GM21737 (cell line): Measurements from ENCODE around the gene ELL2.

Experiments used
- ATAC-seq: cut with Tn5 transposase; IDR thresholded peaks from one replicate; pipeline ENCODE4 v1.9.1; 2021; ENCODE audit warnings: mild to moderate bottlenecking, moderate library complexity; ENCODE audit not compliant: unreplicated experiment

The ELL2 gene

DNA sequence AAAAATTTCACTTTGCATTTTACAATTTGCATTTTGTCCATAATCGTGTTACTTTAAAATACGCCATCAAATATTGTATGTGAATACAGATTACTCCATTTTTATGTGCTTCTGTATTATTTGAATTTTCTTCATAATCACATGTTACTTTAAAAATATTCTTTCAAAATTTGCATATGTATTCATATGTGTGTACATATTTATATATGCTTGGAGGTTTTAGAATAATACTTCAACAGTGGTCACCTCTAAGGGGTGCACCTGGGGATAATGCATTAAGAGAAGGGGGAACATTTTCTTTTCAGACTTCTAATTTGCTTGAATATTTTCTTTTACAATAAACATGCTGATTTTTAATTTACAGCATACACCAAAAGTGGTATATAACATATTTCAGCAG, 21.9 kb upstream of the ELL2 start:
- ATAC-seq: no peak

DNA sequence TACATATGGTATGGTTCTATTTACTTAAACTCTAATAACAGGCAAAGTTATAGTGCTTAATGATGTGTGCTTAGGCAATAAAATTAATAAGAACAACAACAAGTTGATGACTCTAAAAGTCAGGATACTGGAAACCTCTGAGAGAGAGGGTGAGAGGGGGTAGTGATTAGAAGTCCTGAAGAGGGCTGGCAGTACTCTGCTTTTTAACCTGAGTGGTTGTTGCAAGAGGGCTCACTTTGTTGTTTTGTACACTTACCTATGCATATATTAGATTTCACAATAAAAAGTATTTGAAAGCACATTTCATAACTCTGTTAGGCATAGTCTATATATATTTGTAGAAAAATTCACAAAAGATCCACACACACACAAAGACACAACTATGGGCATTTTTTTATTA, 21.4 kb upstream of the ELL2 start:
- ATAC-seq: no peak

- ATAC-seq: no peak
These were observed 15.0 kb upstream of the ELL2 start for GRCh38 chr5:95976606-95977005.

GRCh38 chr5:95975703-95976102, 14.1 kb upstream of the ELL2 start:
- ATAC-seq: no peak

DNA sequence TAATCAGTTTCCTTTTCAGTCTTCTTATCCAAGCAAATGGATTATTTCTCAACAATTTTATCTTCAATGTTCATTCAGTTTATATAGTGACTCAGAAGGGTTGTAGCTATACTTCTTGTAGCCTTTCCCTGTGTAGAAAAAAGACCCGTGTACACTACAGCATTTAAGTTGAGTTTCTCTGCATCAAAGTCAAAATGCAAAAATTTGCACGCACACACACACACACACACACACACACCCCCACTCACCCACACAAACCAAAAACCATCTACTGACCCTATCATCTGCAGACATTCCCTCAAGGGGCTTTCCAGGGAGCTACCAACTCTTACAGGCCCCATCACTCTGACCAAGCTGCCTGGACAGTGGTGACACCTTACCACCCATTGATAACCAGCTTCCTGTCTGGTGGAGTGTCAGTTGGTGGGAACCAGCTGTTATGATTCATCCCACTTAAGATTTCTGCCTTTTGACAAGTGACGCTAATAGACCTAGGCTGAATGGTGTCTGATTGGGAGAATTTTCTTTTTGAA, 12.2 kb upstream of the ELL2 start:
- peak; percentile 72 for ATAC-seq

GRCh38 chr5:95972196-95972595, 10.5 kb upstream of the ELL2 start:
- no peak for ATAC-seq

- ATAC-seq: no peak
These were observed 8.7 kb upstream of the ELL2 start for GRCh38 chr5:95970359-95970704.

- no peak for ATAC-seq
These were observed 8.2 kb upstream of the ELL2 start for GRCh38 chr5:95969651-95970358.

GRCh38 chr5:95969055-95969454, 7.4 kb upstream of the ELL2 start:
- ATAC-seq: no peak

GRCh38 chr5:95967236-95967635, 5.6 kb upstream of the ELL2 start:
- ATAC-seq: no peak

DNA sequence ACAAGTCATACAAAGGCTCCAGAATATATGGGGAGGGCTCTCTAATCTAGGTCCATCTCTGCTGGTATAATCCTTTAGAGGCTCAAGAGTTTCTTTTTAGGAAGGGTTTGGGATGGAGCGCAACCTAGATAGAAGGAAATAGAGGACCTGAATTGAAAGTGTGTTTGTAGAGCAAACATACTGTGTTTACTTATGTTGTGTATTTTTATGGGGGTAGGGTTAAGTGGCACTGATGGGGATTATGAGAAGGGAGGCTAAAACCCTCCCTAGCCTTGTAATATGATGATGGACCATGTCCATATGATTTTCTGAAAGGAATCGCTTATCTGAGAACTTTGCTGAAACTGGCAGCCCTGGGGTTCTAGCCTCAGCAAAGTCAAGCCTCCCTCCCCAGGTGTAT, 4.4 kb upstream of the ELL2 start:
- no peak for ATAC-seq

- no peak for ATAC-seq
These were observed 2.2 kb upstream of the ELL2 start for GRCh38 chr5:95963650-95964410.

- ATAC-seq: no peak
These were observed 1.1 kb upstream of the ELL2 start for GRCh38 chr5:95962785-95963184.

GRCh38 chr5:95962475-95962773, 773 bp upstream of the ELL2 start:
- ATAC-seq: no peak

GRCh38 chr5:95960667-95961616, 709 bp downstream of the ELL2 start:
- peak; percentile 57 for ATAC-seq

GRCh38 chr5:95959888-95960666, 1.6 kb downstream of the ELL2 start:
- ATAC-seq: no peak

- no peak for ATAC-seq
These were observed 2.4 kb downstream of the ELL2 start for GRCh38 chr5:95959051-95959887.

- no peak for ATAC-seq
These were observed 3.2 kb downstream of the ELL2 start for GRCh38 chr5:95958310-95959014.

- no peak for ATAC-seq
These were observed 4.0 kb downstream of the ELL2 start for GRCh38 chr5:95957561-95958203.
